Activated CD8-positive, alpha-beta memory T cell treated with anti-CD3 and anti-CD28 coated beads for 24 hours (primary cell): Measurements from ENCODE around the gene SMU1.
"Not testable (repeated sequence)": the region's sequence is repeated elsewhere in the genome, so short reads cannot be mapped to it uniquely, and the experiment has no call there.

ENCODE experiments used
- DNase-seq: peaks from one replicate; pipeline ENCODE4 v3.0.0-alpha.2; 2020

The SMU1 gene

GRCh38 chr9:33007755-33008154 is 68.7 kb downstream of the SMU1 start:
- no peak for DNase-seq

- not testable (repeated sequence) for DNase-seq
Measured at GRCh38 chr9:33005335-33005734, 71.1 kb downstream of the SMU1 start.

- not testable (repeated sequence) for DNase-seq
Measured at GRCh38 chr9:33000682-33001055, 75.8 kb downstream of the SMU1 start.

GRCh38 chr9:32992595-32993238 is 83.8 kb downstream of the SMU1 start:
- no peak for DNase-seq

GRCh38 chr9:32991897-32992594 is 84.4 kb downstream of the SMU1 start:
- DNase-seq, result no peak
